ENCODE measurements around the gene ITIH6.
"Not testable (repeated sequence)": the region's sequence is repeated elsewhere in the genome, so short reads cannot be mapped to it uniquely, and the experiment has no call there.

ITIH6 gene

GRCh38 chrX:54788446-54788845 is 9.6 kb downstream of the ITIH6 start:
- Histone ChIP-seq H3K36me3 (ENCODE audit: control insufficient read depth, insufficient read depth, low read length) (no peaks in the 10 kb centered on the region), H3K4me3 (ENCODE audit: low read length) (no peak overlapping the region), H3K9ac (ENCODE audit: low read length) (no peak overlapping the region), H3K27me3 (ENCODE audit: control insufficient read depth, insufficient read depth, low read length) (no peaks in the 10 kb centered on the region), H3K27ac (ENCODE audit: low read depth, low read length) (no peak overlapping the region), H3K4me1 (ENCODE audit: control insufficient read depth, insufficient read depth, low read length) (no peaks in the 10 kb centered on the region)

- H3K4me3 ChIP-seq (ENCODE audit: low read length) = no peak overlapping the region
- no peak overlapping the region for H3K9ac ChIP-seq (ENCODE audit: low read length)
- H3K27me3 ChIP-seq (ENCODE audit: control insufficient read depth, insufficient read depth, low read length) = no peaks in the 10 kb centered on the region
- no peak overlapping the region for H3K27ac ChIP-seq (ENCODE audit: low read depth, low read length)
- no peaks in the 10 kb centered on the region for H3K4me1 ChIP-seq (ENCODE audit: control insufficient read depth, insufficient read depth, low read length)
- no peaks in the 10 kb centered on the region for H3K36me3 ChIP-seq (ENCODE audit: control insufficient read depth, insufficient read depth, low read length)
Measured at GRCh38 chrX:54786967-54787366, 11.1 kb downstream of the ITIH6 start.

- Histone ChIP-seq H3K27me3 (ENCODE audit: control insufficient read depth, insufficient read depth, low read length) (no peaks in the 10 kb centered on the region), H3K36me3 (ENCODE audit: control insufficient read depth, insufficient read depth, low read length) (no peaks in the 10 kb centered on the region), H3K9ac (ENCODE audit: low read length) (no peak overlapping the region), H3K4me1 (ENCODE audit: control insufficient read depth, insufficient read depth, low read length) (no peaks in the 10 kb centered on the region), H3K4me3 (ENCODE audit: low read length) (no peak overlapping the region), H3K27ac (ENCODE audit: low read depth, low read length) (no peak overlapping the region)
Measured at GRCh38 chrX:54785901-54786300, 12.2 kb downstream of the ITIH6 start.

GRCh38 chrX:54776987-54777672 is 20.9 kb downstream of the ITIH6 start:
- Histone ChIP-seq H3K9ac (ENCODE audit: low read length) (no peak overlapping the region), H3K27me3 (ENCODE audit: control insufficient read depth, insufficient read depth, low read length) (no peaks in the 10 kb centered on the region), H3K4me1 (ENCODE audit: control insufficient read depth, insufficient read depth, low read length) (no peaks in the 10 kb centered on the region), H3K36me3 (ENCODE audit: control insufficient read depth, insufficient read depth, low read length) (no peaks in the 10 kb centered on the region), H3K4me3 (ENCODE audit: low read length) (no peak overlapping the region), H3K27ac (ENCODE audit: low read depth, low read length) (no peak overlapping the region)

DNA sequence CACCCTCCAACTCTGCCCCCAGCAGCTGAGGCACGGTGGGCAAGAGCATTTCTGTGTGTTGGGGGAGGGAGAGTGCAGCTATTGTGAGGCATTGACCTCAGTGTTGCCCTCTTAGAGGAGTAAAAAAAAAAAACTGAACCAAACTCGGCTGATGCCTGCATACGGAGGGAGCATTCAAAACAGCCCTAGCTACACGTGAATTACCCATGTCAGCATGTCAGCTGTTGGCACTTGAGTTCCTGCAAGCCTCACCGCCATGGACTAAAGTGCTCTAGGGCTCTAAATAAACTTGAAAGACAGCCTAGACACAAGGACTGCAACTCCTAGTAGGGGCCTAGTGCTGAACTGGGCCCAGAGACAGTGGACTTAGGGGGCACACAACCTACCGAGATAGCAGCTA is 22.0 kb downstream of the ITIH6 start:
- no peak overlapping the region for H3K27ac ChIP-seq (ENCODE audit: low read depth, low read length)
- H3K27me3 ChIP-seq (ENCODE audit: control insufficient read depth, insufficient read depth, low read length) = no peaks in the 10 kb centered on the region
- H3K9ac ChIP-seq (ENCODE audit: low read length) = no peak overlapping the region

GRCh38 chrX:54774391-54775094 is 23.5 kb downstream of the ITIH6 start:
- not testable (repeated sequence) for H3K4me1 ChIP-seq (ENCODE audit: control insufficient read depth, insufficient read depth, low read length); H3K27me3 ChIP-seq (ENCODE audit: control insufficient read depth, insufficient read depth, low read length); H3K9ac ChIP-seq (ENCODE audit: low read length); H3K36me3 ChIP-seq (ENCODE audit: control insufficient read depth, insufficient read depth, low read length); H3K27ac ChIP-seq (ENCODE audit: low read depth, low read length); H3K4me3 ChIP-seq (ENCODE audit: low read length)

More for the DNA sequence above, 22.0 kb downstream of the ITIH6 start:
- Histone ChIP-seq H3K36me3 (ENCODE audit: control insufficient read depth, insufficient read depth, low read length) (no peaks in the 10 kb centered on the region), H3K4me3 (ENCODE audit: low read length) (no peak overlapping the region), H3K4me1 (ENCODE audit: control insufficient read depth, insufficient read depth, low read length) (no peaks in the 10 kb centered on the region)

GRCh38 chrX:54758114-54759055 is 39.7 kb downstream of the ITIH6 start:
- H3K27ac ChIP-seq (ENCODE audit: low read depth, low read length) = no peak overlapping the region
- H3K4me3 ChIP-seq (ENCODE audit: low read length) = no peak overlapping the region
- no peaks in the 10 kb centered on the region for H3K36me3 ChIP-seq (ENCODE audit: control insufficient read depth, insufficient read depth, low read length)
- H3K9ac ChIP-seq (ENCODE audit: low read length) = no peak overlapping the region
- no peaks in the 10 kb centered on the region for H3K4me1 ChIP-seq (ENCODE audit: control insufficient read depth, insufficient read depth, low read length)
- no peaks in the 10 kb centered on the region for H3K27me3 ChIP-seq (ENCODE audit: control insufficient read depth, insufficient read depth, low read length)

DNA sequence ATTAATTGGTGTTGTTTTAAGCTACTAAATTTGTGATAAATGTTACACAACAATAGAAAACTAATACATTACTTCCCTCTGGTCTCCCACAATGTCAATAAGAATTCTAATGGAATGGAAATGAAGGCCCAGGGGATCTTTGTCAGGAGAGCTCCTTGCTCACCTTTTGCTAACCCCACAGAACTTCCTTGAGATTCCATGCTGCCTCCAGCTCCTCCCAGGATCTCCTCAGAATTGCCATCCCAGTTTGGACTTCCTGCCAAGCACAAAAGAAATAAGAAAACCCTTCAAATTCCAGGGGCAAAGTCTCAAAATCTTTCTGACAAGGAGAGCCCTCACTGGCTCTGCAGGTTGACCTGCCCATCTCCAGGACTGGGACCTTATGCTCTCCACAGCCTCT is 43.2 kb downstream of the ITIH6 start:
- no peaks in the 10 kb centered on the region for H3K36me3 ChIP-seq (ENCODE audit: control insufficient read depth, insufficient read depth, low read length)
- H3K4me3 ChIP-seq (ENCODE audit: low read length) = no peak overlapping the region
- no peak overlapping the region for H3K27ac ChIP-seq (ENCODE audit: low read depth, low read length)
- no peaks in the 10 kb centered on the region for H3K4me1 ChIP-seq (ENCODE audit: control insufficient read depth, insufficient read depth, low read length)
- no peaks in the 10 kb centered on the region for H3K27me3 ChIP-seq (ENCODE audit: control insufficient read depth, insufficient read depth, low read length)
- H3K9ac ChIP-seq (ENCODE audit: low read length) = no peak overlapping the region

DNA sequence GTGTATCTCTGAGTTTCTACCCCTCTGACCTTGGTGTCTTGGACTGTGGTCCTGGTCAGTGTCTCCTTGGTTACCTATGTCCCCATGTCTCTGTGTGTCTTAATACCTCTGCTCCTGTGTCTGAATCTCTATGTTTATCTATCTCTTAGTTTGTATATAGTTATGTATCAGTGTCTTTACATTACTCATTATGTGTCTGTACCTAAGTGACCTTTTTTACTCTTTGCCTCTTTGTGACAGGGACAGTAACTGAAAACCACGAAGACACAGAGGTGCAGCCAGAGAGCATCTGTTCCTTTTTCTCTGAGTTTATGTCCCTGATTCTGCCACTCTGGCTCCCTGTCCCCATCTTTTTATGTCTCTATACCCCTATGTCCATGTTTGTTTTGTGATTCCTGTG is 49.4 kb downstream of the ITIH6 start:
- H3K27me3 ChIP-seq (ENCODE audit: control insufficient read depth, insufficient read depth, low read length) = no peaks in the 10 kb centered on the region
- no peaks in the 10 kb centered on the region for H3K36me3 ChIP-seq (ENCODE audit: control insufficient read depth, insufficient read depth, low read length)
- H3K4me3 ChIP-seq (ENCODE audit: low read length) = no peak overlapping the region
- H3K4me1 ChIP-seq (ENCODE audit: control insufficient read depth, insufficient read depth, low read length) = no peaks in the 10 kb centered on the region
- H3K9ac ChIP-seq (ENCODE audit: low read length) = no peak overlapping the region
- no peak overlapping the region for H3K27ac ChIP-seq (ENCODE audit: low read depth, low read length)

- Histone ChIP-seq H3K4me1 (ENCODE audit: control insufficient read depth, insufficient read depth, low read length) (no peaks in the 10 kb centered on the region), H3K4me3 (ENCODE audit: low read length) (no peak overlapping the region), H3K9ac (ENCODE audit: low read length) (no peak overlapping the region), H3K36me3 (ENCODE audit: control insufficient read depth, insufficient read depth, low read length) (no peaks in the 10 kb centered on the region), H3K27ac (ENCODE audit: low read depth, low read length) (no peak overlapping the region), H3K27me3 (ENCODE audit: control insufficient read depth, insufficient read depth, low read length) (no peaks in the 10 kb centered on the region)
Measured at GRCh38 chrX:54747733-54748393, 50.2 kb downstream of the ITIH6 start.

- Histone ChIP-seq H3K27me3 (ENCODE audit: control insufficient read depth, insufficient read depth, low read length) (no peaks in the 10 kb centered on the region), H3K4me1 (ENCODE audit: control insufficient read depth, insufficient read depth, low read length) (no peaks in the 10 kb centered on the region), H3K9ac (ENCODE audit: low read length) (no peak overlapping the region), H3K4me3 (ENCODE audit: low read length) (no peak overlapping the region), H3K27ac (ENCODE audit: low read depth, low read length) (no peak overlapping the region), H3K36me3 (ENCODE audit: control insufficient read depth, insufficient read depth, low read length) (no peaks in the 10 kb centered on the region)
Measured at GRCh38 chrX:54746928-54747327, 51.1 kb downstream of the ITIH6 start.

- no peaks in the 10 kb centered on the region for H3K4me1 ChIP-seq (ENCODE audit: control insufficient read depth, insufficient read depth, low read length)
- no peaks in the 10 kb centered on the region for H3K27me3 ChIP-seq (ENCODE audit: control insufficient read depth, insufficient read depth, low read length)
- H3K36me3 ChIP-seq (ENCODE audit: control insufficient read depth, insufficient read depth, low read length) = no peaks in the 10 kb centered on the region
- H3K27ac ChIP-seq (ENCODE audit: low read depth, low read length) = no peak overlapping the region
- no peak overlapping the region for H3K4me3 ChIP-seq (ENCODE audit: low read length)
- no peak overlapping the region for H3K9ac ChIP-seq (ENCODE audit: low read length)
Measured at GRCh38 chrX:54745676-54746075, 52.4 kb downstream of the ITIH6 start.

Data from rectal smooth muscle tissue (tissue), 1 donor.